Gastrocnemius medialis (tissue), 4 donors: ENCODE data around the gene PCCB. TPM values are rescaled to one million over a fixed set of nuclear protein-coding genes. Genes with fewer than 3 reads are reported as not detected.

ENCODE experiments used
- ATAC-seq, 2 donors: fragments of 150-250 bp; one replicate each; pipeline ENCODE4 v1.9.1; 2016
- DNase-seq, 2 donors: peaks; one replicate each; pipeline ENCODE4 v3.0.0-alpha.2; 2019
- H3K27ac ChIP-seq, 4 donors: fragments of 200-600 bp; sonication (generic); 1 replicate in 1 of 4; 2 replicates in 3 of 4; pipeline ENCODE4 v1.5.1; 2016 to 2018; ENCODE audit warnings: mild to moderate bottlenecking in 2 of 4, moderate library complexity in 1 of 4
- H3K27me3 ChIP-seq, 3 donors: fragments of 200-600 bp; sonication (generic) in 2 of 3; 1 replicate in 1 of 3; 2 replicates in 2 of 3; pipeline versions ENCODE4 v1.5.1 to v1.6.0; 2016 to 2019; ENCODE audit warnings: mild to moderate bottlenecking in 1 of 3, moderate library complexity in 1 of 3
- H3K36me3 ChIP-seq, 2 donors: fragments of 200-600 bp; sonication (generic) in 1 of 2; one replicate each; pipeline ENCODE4 v1.5.1; 2017 to 2018
- H3K4me1 ChIP-seq, 2 donors: fragments of 200-600 bp; sonication (generic) in 1 of 2; one replicate each; pipeline ENCODE4 v1.5.1; 2016 to 2017; ENCODE audit warnings: mild to moderate bottlenecking in 2 of 2
- H3K4me3 ChIP-seq, 4 donors: fragments of 200-600 bp; sonication (generic) in 3 of 4; 1 replicate in 1 of 4; 2 replicates in 3 of 4; pipeline ENCODE4 v1.5.1; 2016 to 2019; ENCODE audit warnings: mild to moderate bottlenecking in 2 of 4
- H3K9me3 ChIP-seq, 3 donors: fragments of 200-600 bp; sonication (generic) in 2 of 3; 1 replicate in 1 of 3; 2 replicates in 2 of 3; pipeline ENCODE4 v1.5.1; 2016 to 2019
- POLR2A ChIP-seq, 2 donors: fragments of 450-650 bp; IDR thresholded peaks; one replicate each; pipeline ENCODE4 v1.6.1; 2017; ENCODE audit warnings: antibody characterized with exemption in 2 of 2, mild to moderate bottlenecking in 2 of 2, moderate library complexity in 2 of 2
- in situ Hi-C, 4 donors: fragments of 200-750 bp; cut with MboI; loops; one replicate each; pipeline versions ENCODE4 v1.15.0 to v1.8.0; 2017; ENCODE audit warnings: low sequenced_read_pairs in 4 of 4
- intact Hi-C: fragments of 100-400 bp; cut with DNase I; formaldehyde crosslinking; loops from one replicate; pipeline ENCODE4 v1.15.1; 2023; ENCODE audit warnings: low total_unique reads
- total RNA-seq, 4 donors: library from RNA; depleted of rRNA; stranded (reverse); fragments of >200 nt; gene quantifications; one replicate each; pipeline versions ENCODE4 v1.1.0 to v1.2.3, GENCODE V29; 2016
- TF ChIP-seq, protein P1 (sequence below), 5 experiments: fragments of 450-650 bp in 3 of 5; fragments of 200-600 bp in 2 of 5; sonication (generic) in 2 of 5; IDR thresholded peaks in 4 of 5; conservative IDR thresholded peaks in 1 of 5; 1 replicate in 4 of 5; 2 replicates in 1 of 5; pipeline ENCODE4 v1.5.1; 2016 to 2019; ENCODE audit warnings: antibody characterized with exemption in 5 of 5, mild to moderate bottlenecking in 3 of 5, moderate library complexity in 3 of 5

Gene PCCB
- total RNA-seq, 4 donors from 2014 or later: 29.8 to 41.4 (median 37.9) TPM

GRCh38 chr3:136300444-136300843, 50.3 kb downstream of the PCCB start:
- Histone ChIP-seq H3K27me3 (no peaks in the 10 kb centered on the region), H3K9me3 (no peaks in the 10 kb centered on the region), H3K4me3 (no peak overlapping the region), H3K36me3 (peaks cover 0 to 45% of the 10 kb centered on the region in 2 donors), H3K27ac (no peak overlapping the region), H3K4me1 (no peaks in the 10 kb centered on the region)
- TF ChIP-seq, protein P1, sequence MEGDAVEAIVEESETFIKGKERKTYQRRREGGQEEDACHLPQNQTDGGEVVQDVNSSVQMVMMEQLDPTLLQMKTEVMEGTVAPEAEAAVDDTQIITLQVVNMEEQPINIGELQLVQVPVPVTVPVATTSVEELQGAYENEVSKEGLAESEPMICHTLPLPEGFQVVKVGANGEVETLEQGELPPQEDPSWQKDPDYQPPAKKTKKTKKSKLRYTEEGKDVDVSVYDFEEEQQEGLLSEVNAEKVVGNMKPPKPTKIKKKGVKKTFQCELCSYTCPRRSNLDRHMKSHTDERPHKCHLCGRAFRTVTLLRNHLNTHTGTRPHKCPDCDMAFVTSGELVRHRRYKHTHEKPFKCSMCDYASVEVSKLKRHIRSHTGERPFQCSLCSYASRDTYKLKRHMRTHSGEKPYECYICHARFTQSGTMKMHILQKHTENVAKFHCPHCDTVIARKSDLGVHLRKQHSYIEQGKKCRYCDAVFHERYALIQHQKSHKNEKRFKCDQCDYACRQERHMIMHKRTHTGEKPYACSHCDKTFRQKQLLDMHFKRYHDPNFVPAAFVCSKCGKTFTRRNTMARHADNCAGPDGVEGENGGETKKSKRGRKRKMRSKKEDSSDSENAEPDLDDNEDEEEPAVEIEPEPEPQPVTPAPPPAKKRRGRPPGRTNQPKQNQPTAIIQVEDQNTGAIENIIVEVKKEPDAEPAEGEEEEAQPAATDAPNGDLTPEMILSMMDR (IDR thresholded peaks at IDR 0.05 in 4 of 5, conservative IDR thresholded peaks at IDR 0.05 in 1 of 5): no peak
- TF ChIP-seq POLR2A (IDR thresholded peaks at IDR 0.05): no peak
- intact Hi-C loops: no loop called here
- no peak for DNase-seq
- ATAC-seq: no peak
- in situ Hi-C loops: no loop called here

DNA sequence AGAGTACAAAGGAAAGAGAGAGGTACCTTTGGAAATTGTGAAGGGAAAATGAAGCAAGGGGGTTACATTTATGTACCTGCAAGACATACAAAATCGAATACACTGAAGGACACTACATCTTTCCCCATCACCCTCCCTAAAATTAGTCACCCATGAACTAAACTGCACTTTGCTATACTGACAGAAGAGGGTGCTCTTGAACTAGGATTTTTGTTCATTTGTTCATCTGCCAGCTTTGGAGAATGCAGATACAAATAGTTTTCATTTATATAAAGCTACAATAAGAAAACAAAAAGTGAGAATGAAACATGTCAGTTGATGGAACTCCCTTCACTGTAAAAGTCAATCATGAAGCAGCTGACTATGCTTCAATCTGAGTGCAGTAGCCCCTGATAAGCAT, 55.7 kb downstream of the PCCB start:
- no peak overlapping the region for H3K27ac ChIP-seq
- peaks cover 0 to 10% of the 10 kb centered on the region in 2 donors for H3K36me3 ChIP-seq
- H3K27me3 ChIP-seq: no peaks in the 10 kb centered on the region
- no peaks in the 10 kb centered on the region for H3K9me3 ChIP-seq
- TF ChIP-seq POLR2A (IDR thresholded peaks at IDR 0.05): no peak
- TF ChIP-seq, protein P1 (IDR thresholded peaks at IDR 0.05 in 4 of 5, conservative IDR thresholded peaks at IDR 0.05 in 1 of 5): no peak
- H3K4me3 ChIP-seq: no peak overlapping the region
- no peak for ATAC-seq
- no peaks in the 10 kb centered on the region for H3K4me1 ChIP-seq
- intact Hi-C loops (no loop called here), in situ Hi-C loops (no loop called here)
- DNase-seq: no peak

GRCh38 chr3:136311261-136311660, 61.1 kb downstream of the PCCB start:
- Histone ChIP-seq H3K27ac (no peak overlapping the region), H3K36me3 (peaks cover 0 to 19% of the 10 kb centered on the region in 2 donors), H3K4me1 (no peaks in the 10 kb centered on the region), H3K27me3 (no peaks in the 10 kb centered on the region), H3K4me3 (no peak overlapping the region), H3K9me3 (no peaks in the 10 kb centered on the region)
- DNase-seq: no peak
- intact Hi-C loops (no loop called here), in situ Hi-C loops (no loop called here)
- no peak for TF ChIP-seq POLR2A (IDR thresholded peaks at IDR 0.05)
- TF ChIP-seq, protein P1 (IDR thresholded peaks at IDR 0.05 in 4 of 5, conservative IDR thresholded peaks at IDR 0.05 in 1 of 5): no peak
- ATAC-seq: no peak

GRCh38 chr3:136311968-136312367, 61.8 kb downstream of the PCCB start:
- Histone ChIP-seq H3K36me3 (peaks cover 0 to 19% of the 10 kb centered on the region in 2 donors), H3K27me3 (no peaks in the 10 kb centered on the region), H3K4me1 (no peaks in the 10 kb centered on the region), H3K27ac (no peak overlapping the region), H3K4me3 (no peak overlapping the region), H3K9me3 (no peaks in the 10 kb centered on the region)
- ATAC-seq (no peak), DNase-seq (no peak)
- intact Hi-C loops: no loop called here
- in situ Hi-C loops: no loop called here
- no peak for TF ChIP-seq POLR2A (IDR thresholded peaks at IDR 0.05)
- TF ChIP-seq, protein P1 (IDR thresholded peaks at IDR 0.05 in 4 of 5, conservative IDR thresholded peaks at IDR 0.05 in 1 of 5): no peak

- H3K9me3 ChIP-seq: peaks cover 0 to 6% (median 0%) of the 10 kb centered on the region in 3 donors
- H3K4me1 ChIP-seq: no peaks in the 10 kb centered on the region
- intact Hi-C loops: no loop called here
- no peak overlapping the region for H3K27ac ChIP-seq
- in situ Hi-C loops: no loop called here
- peaks cover 0 to 20% of the 10 kb centered on the region in 2 donors for H3K36me3 ChIP-seq
- H3K27me3 ChIP-seq: no peaks in the 10 kb centered on the region
- ATAC-seq: no peak
- no peak for DNase-seq
- no peak overlapping the region for H3K4me3 ChIP-seq
- no peak for TF ChIP-seq POLR2A (IDR thresholded peaks at IDR 0.05)
- TF ChIP-seq, protein P1 (IDR thresholded peaks at IDR 0.05 in 4 of 5, conservative IDR thresholded peaks at IDR 0.05 in 1 of 5): no peak
These were observed 76.2 kb downstream of the PCCB start for GRCh38 chr3:136326316-136326715.
